Fibroblast of lung (primary cell): ENCODE results near the gene ASIC3.

ENCODE experiments used
- CTCF ChIP-seq, 2 donors: IDR thresholded peaks in 1 of 2; conservative IDR thresholded peaks in 1 of 2; 1 replicate in 1 of 2; 2 replicates in 1 of 2; pipeline ENCODE4 v1.5.1; 2011 to 2012; ENCODE audit warnings: low read length in 2 of 2, control low read depth in 1 of 2, inconsistent platforms in 1 of 2, low read depth in 1 of 2, mild to moderate bottlenecking in 1 of 2
- EZH2 ChIP-seq: IDR thresholded peaks from 2 replicates; pipeline ENCODE4 v1.5.1; 2012; ENCODE audit warnings: low read length, control low read depth, mild to moderate bottlenecking; ENCODE audit errors: missing control alignments

GRCh38 chr7:151039850-151040548 is 8.3 kb upstream of the ASIC3 start:
- TF ChIP-seq CTCF (conservative IDR thresholded peaks at IDR 0.05 in 1 of 2, IDR thresholded peaks at IDR 0.05 in 1 of 2; ENCODE audit: low read depth in 1 of 2, low read length in 2 of 2) (no peak), EZH2 (no peak)
